NCI-H128 (cell line): ENCODE data around the gene ABCA8.

ENCODE experiments used
- DNase-seq: peaks from one replicate; lab custom pipeline; 2025; ENCODE audit not compliant: unreplicated experiment; lab: John Stamatoyannopoulos, UW

The ABCA8 gene

GRCh38 chr17:68943123-68943811, 11.9 kb downstream of the ABCA8 start:
- DNase-seq = no peak

GRCh38 chr17:68942389-68942788, 12.8 kb downstream of the ABCA8 start:
- no peak for DNase-seq

- no peak for DNase-seq
Observed at GRCh38 chr17:68941761-68942160, 13.4 kb downstream of the ABCA8 start.

GRCh38 chr17:68939195-68939594, 16.0 kb downstream of the ABCA8 start:
- no peak for DNase-seq

DNA sequence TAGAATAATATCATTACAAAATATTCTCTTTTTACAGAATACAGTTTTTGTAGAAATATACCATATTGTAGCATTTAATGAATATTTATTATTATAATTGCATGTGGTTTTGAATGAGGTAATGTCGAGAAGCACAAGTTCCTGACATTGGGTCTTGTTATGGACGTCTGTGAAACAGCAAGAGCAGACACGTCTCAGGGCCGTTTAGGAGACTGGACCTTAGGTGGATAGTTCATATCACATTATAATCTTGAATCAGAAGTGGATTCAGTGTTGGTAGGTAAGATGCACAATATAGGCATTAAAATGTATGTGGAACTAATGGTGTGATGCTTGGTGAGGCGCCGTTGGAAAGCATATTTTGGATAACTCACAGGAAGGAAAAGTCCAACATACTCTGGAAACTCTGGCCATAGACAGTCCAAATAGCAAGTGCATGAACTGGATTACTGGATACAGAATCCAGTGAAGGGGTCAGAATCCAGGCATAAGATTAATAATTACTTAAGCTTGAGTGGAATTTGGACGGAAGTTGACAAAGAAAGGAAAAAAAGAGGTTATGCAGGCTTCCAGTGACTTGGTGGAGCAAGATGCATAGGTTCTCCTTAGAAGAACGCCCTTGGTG, 17.2 kb downstream of the ABCA8 start:
- no peak for DNase-seq

DNA sequence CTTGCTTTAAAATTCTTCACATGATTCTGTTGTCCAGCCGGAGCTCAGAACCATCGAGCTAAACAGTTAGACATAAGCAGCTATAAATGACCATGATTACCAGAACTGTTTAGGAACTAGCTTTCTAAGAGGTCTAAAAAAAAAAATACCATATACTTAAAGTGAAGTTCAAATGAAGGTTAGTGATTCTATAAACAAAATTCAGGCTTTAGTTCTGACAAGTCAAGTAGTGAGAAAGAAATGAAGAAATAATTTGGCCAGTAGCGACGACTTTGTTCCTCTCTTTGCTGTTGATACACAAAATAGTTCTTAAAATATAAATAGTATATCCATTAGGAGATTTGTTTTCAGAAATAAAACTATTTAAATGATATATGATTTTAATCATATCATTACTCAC, 27.7 kb downstream of the ABCA8 start:
- no peak for DNase-seq

- DNase-seq = no peak
Observed at GRCh38 chr17:68924793-68925720, 30.1 kb downstream of the ABCA8 start.

DNA sequence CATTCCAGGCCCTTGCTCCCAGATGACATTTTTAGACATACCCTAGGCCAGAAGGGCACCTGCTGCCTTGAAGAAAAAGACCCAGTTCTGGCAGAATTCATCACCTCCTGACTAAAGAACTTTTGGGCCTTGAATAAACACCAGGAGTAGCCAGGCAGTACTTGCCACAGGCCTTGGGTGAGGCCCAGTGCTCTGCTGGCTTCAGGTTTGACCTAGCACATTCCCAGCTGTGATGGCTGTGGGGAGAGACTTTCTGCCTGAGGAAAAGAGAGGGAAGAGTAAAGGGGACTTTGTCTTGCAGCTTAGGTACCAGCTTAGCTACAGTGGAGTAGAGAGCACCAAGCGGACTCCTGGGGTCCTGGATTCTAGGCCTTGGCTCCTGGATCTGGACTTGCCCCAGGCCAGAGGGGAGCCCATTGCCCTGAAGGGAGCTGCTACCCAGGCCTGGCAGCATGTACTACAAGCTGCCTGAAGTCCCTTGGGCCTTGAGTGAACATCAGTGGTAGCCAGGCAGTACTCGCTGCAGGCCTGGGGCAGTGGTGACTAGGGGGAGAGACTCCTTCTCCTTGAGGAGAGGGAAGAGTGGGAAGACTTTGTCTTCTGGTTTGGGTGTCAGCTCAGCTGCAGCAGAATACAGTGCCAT, 44.3 kb downstream of the ABCA8 start:
- no peak for DNase-seq

- no peak for DNase-seq
Observed at GRCh38 chr17:68910251-68910705, 44.9 kb downstream of the ABCA8 start.

GRCh38 chr17:68909066-68909465, 46.1 kb downstream of the ABCA8 start:
- DNase-seq = no peak

- DNase-seq = no peak
Observed at GRCh38 chr17:68908045-68908444, 47.1 kb downstream of the ABCA8 start.

GRCh38 chr17:68906638-68907037, 48.6 kb downstream of the ABCA8 start:
- DNase-seq = no peak

GRCh38 chr17:68903286-68903685, 51.9 kb downstream of the ABCA8 start:
- DNase-seq = no peak

DNA sequence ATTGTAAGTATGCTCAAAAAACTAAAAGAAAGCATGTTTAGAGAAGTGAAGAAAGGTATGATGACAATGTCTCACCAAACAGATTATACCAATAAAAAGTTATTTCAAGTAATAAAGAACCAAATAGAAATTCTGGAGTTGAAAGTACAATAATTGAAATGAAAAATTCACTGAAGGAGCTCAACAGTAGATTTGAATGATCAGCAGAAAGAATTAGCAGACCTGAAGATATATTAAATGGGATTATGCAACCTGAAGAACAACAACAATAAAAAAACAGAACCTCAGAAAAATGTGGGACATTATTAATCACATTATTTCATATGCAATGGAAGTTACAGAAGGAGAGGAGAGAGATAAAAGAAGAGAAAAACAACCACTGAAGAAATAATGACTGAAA, 57.6 kb downstream of the ABCA8 start:
- DNase-seq = no peak

- no peak for DNase-seq
Observed at GRCh38 chr17:68892658-68893057, 62.5 kb downstream of the ABCA8 start.

GRCh38 chr17:68892193-68892592, 63.0 kb downstream of the ABCA8 start:
- DNase-seq = no peak

DNA sequence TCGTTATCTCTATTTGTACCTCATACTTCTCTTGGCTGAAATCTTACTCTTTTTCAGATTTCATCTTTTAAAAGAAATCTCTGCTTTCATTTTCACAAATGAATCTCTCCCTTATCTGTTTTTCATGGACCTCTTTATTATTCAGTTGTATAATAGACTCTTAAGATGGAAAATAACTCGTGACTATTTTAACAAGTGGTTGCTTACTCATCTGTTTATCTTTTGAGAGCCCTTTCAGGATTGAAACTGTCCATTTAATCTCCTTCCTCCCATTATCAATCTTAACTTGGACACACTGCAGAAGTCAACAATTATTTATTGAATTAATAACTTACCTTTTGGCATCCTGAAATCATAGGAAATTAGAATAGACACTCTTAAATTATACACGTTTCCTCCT, 68.8 kb downstream of the ABCA8 start:
- DNase-seq = no peak

DNA sequence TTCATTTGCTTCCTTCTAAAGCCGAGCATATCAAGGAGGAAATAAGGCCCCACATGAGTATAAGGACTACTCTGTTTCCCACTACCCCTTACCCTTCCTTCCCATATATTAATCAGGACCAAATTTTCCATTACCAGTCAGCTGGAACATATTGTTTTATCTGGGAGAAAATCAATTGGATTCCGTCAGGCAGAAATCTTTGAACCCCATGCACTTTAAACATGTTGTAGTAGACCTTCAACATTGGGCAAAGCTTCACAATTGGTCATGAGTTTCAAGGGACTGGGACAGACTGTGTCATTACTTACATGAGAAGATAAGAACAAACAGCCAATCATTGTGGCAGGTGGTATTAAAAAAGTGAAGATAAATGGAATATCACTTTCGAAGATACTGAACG, 70.3 kb downstream of the ABCA8 start:
- DNase-seq = no peak

DNA sequence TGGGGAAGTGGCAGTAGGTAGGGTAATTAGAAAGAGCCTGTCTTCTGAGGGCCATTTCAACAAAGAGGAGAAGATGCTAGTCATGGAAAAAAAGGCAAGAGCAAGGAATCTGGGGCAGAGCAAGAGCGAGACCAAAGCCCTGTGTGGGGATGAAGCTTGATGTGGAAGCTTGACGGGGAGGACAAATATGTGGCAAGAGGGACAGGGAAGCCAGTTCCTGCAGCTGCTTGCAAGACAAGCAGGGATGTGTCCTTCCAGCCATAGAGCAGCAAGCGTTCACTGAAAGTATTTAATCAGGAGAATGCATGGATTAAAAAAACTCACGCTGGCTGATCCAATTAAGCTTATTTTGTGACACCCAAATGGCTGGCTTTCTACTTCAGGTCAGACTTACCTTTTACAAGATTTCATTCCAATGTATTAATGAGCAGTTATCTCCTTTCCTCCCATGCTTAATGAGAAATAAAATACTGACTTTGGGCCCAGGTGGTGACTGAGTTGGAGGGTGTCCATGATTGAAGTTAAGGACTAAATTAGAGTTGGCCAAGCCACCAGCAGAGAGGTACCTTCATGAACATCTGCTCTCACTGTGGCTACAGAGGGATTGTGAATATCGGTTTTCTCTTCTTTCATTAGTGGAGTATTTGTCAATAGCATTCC, 76.8 kb downstream of the ABCA8 start:
- DNase-seq = no peak

DNA sequence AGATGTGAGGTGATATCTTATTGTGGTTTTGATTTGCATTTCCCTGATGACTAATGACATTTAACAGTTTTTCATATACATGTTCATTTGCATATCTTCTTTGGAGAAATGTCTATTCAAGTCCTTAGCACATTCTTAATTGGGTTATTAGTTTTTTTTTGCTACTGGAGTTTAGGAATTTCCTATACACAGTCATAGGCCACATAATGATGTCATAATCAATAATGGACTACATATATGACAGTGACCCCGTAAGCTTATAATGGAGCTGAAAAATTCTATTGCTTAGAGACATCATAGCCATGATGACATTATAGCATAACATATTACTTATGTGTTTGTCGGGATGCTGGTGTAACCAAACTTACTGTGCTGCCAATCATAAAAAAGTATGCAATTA, 83.7 kb downstream of the ABCA8 start:
- DNase-seq = no peak

DNA sequence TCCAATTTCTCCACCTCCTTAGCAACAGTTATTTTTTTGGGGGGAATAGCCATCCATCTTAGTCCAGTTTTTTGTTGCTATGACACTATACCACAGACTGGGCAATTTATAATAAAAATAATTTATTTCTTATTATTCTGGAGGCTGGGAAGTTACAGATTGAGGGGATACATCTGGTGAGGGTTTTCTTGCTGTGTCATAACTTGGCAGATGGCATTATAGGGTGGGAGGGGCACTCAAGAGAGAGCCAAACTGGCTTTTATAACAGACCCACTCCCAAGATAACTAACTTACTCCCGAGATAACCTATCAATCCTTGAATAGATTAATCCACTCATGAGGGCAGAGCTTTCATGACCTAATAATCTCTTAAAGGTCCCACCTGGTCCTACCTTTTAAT, 84.2 kb downstream of the ABCA8 start:
- DNase-seq = no peak
